ENCODE data around the gene CMPK1.

DNA sequence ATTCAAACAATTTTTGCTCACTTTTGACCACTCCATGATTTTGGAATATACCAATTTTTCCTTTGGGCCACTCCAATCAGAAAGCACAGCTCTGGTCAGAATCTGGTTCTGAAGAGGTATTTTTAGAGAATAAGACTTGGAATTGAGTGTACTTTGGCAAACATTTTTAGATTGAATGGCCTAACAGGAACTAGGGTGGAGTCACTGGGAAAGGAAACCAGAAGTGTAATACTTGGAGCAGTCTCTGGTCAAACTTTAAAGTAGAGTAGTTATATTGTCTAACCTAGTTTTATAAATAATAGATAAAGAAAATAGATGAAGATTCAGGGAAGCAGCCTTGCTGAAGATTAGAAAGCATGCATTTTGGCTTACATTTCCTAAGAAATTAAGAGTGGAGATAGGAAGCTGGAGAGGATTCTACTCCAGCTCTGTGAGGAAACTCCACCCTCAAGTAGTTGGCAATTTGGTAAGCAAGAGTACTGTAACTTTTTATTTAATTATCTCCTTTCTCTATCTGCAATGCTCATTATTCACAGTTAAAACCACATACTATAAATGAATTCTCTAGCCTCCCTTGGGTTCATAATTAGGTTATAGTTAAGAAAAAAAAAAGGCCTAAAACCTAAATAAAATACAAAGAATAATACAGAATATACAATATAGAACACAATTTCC is 35.4 kb upstream of the CMPK1 start:
- TF ChIP-seq, protein P1, sequence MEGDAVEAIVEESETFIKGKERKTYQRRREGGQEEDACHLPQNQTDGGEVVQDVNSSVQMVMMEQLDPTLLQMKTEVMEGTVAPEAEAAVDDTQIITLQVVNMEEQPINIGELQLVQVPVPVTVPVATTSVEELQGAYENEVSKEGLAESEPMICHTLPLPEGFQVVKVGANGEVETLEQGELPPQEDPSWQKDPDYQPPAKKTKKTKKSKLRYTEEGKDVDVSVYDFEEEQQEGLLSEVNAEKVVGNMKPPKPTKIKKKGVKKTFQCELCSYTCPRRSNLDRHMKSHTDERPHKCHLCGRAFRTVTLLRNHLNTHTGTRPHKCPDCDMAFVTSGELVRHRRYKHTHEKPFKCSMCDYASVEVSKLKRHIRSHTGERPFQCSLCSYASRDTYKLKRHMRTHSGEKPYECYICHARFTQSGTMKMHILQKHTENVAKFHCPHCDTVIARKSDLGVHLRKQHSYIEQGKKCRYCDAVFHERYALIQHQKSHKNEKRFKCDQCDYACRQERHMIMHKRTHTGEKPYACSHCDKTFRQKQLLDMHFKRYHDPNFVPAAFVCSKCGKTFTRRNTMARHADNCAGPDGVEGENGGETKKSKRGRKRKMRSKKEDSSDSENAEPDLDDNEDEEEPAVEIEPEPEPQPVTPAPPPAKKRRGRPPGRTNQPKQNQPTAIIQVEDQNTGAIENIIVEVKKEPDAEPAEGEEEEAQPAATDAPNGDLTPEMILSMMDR (IDR thresholded peaks at IDR 0.05): no peak
- no peak for TF ChIP-seq POLR2AphosphoS5 (IDR thresholded peaks at IDR 0.05)
